HEK293T (cell line): ENCODE results near the gene PIP5K1B.

Experiments used
- ARNT ChIP-seq: fragments of 450-650 bp; IDR thresholded peaks from 2 replicates; pipeline ENCODE4 v1.6.1; 2017; ENCODE audit warnings: mild to moderate bottlenecking
- BHLHE40 ChIP-seq: fragments of 450-650 bp; IDR thresholded peaks from 2 replicates; pipeline ENCODE4 v1.6.1; 2016; ENCODE audit warnings: mild to moderate bottlenecking, moderate library complexity, borderline replicate concordance
- CTBP1 ChIP-seq: fragments of 450-650 bp; IDR thresholded peaks from 2 replicates; pipeline ENCODE4 v1.6.1; 2016; ENCODE audit warnings: borderline replicate concordance
- ELF4 ChIP-seq: fragments of 450-650 bp; IDR thresholded peaks from 2 replicates; pipeline ENCODE4 v1.6.1; 2017; ENCODE audit warnings: antibody characterized with exemption
- FOXA1 ChIP-seq: fragments of 450-650 bp; IDR thresholded peaks from 2 replicates; pipeline ENCODE4 v1.6.1; 2016; ENCODE audit warnings: mild to moderate bottlenecking
- FOXM1 ChIP-seq: fragments of 450-650 bp; IDR thresholded peaks from 2 replicates; pipeline ENCODE4 v1.6.1; 2017; ENCODE audit warnings: mild to moderate bottlenecking, borderline replicate concordance
- L3MBTL2 ChIP-seq: fragments of 450-650 bp; conservative IDR thresholded peaks from 2 replicates; pipeline ENCODE4 v1.6.1; 2016; ENCODE audit warnings: mild to moderate bottlenecking
- LEF1 ChIP-seq: fragments of 450-650 bp; IDR thresholded peaks from 2 replicates; pipeline ENCODE4 v1.6.1; 2017; ENCODE audit warnings: mild to moderate bottlenecking, borderline replicate concordance
- SP1 ChIP-seq: fragments of 450-650 bp; IDR thresholded peaks from 2 replicates; pipeline ENCODE4 v1.6.1; 2017
- SUZ12 ChIP-seq: fragments of 450-650 bp; IDR thresholded peaks from 2 replicates; pipeline ENCODE4 v1.6.1; 2016; ENCODE audit warnings: mild to moderate bottlenecking
- TARDBP ChIP-seq: fragments of 450-650 bp; IDR thresholded peaks from 2 replicates; pipeline ENCODE4 v1.6.1; 2016
- ZNF384 ChIP-seq: fragments of 450-650 bp; IDR thresholded peaks from 2 replicates; pipeline ENCODE4 v1.6.1; 2016

- TF ChIP-seq BHLHE40 (no peak), ZNF384 (no peak), FOXA1 (no peak), SP1 (no peak), TARDBP (no peak), SUZ12 (no peak), FOXM1 (no peak), ELF4 (no peak), CTBP1 (no peak), LEF1 (no peak), ARNT (no peak), L3MBTL2 (no peak)
These were observed 155.4 kb downstream of the PIP5K1B start for GRCh38 chr9:68860419-68860818.
